Hippocampal formation (tissue), 2 donors: Measurements from ENCODE around the gene APCDD1.

Experiments
- DNase-seq, 2 donors: peaks; one replicate each; lab custom pipeline; 2025; lab: John Stamatoyannopoulos, UW

Gene APCDD1

GRCh38 chr18:10453806-10454680, at the start of gene APCDD1:
Gene APCDD1 (plus strand): TSS chr18:10454635. CDS start chr18:10454982, 347 bp downstream.
- DNase-seq, result peak; percentile 78 to 80

GRCh38 chr18:10405014-10405493, 49.4 kb upstream of the APCDD1 start:
- no peak for DNase-seq

- DNase-seq, result no peak
These were observed 48.4 kb upstream of the APCDD1 start for GRCh38 chr18:10405816-10406663.

GRCh38 chr18:10408131-10408530, 46.3 kb upstream of the APCDD1 start:
- DNase-seq, result no peak

- no peak for DNase-seq
These were observed 45.4 kb upstream of the APCDD1 start for GRCh38 chr18:10409041-10409440.

GRCh38 chr18:10410472-10411308, 43.7 kb upstream of the APCDD1 start:
- peak in 1 of 2 donors; percentile 4 for DNase-seq

GRCh38 chr18:10412933-10413332, 41.5 kb upstream of the APCDD1 start:
- DNase-seq, result no peak

- DNase-seq, result no peak
These were observed 40.7 kb upstream of the APCDD1 start for GRCh38 chr18:10413722-10414121.

- no peak for DNase-seq
These were observed 40.1 kb upstream of the APCDD1 start for GRCh38 chr18:10414293-10414842.

- DNase-seq, result no peak
These were observed 38.4 kb upstream of the APCDD1 start for GRCh38 chr18:10416065-10416464.

GRCh38 chr18:10417191-10417590, 37.2 kb upstream of the APCDD1 start:
- DNase-seq, result no peak

- DNase-seq, result no peak
These were observed 36.8 kb upstream of the APCDD1 start for GRCh38 chr18:10417664-10418063.

- DNase-seq, result no peak
These were observed 35.6 kb upstream of the APCDD1 start for GRCh38 chr18:10418836-10419235.

GRCh38 chr18:10419420-10420103, 34.9 kb upstream of the APCDD1 start:
- no peak for DNase-seq

GRCh38 chr18:10420561-10421352, 33.7 kb upstream of the APCDD1 start:
- no peak for DNase-seq

- DNase-seq, result no peak
These were observed 32.6 kb upstream of the APCDD1 start for GRCh38 chr18:10421859-10422258.

- DNase-seq, result no peak
These were observed 31.7 kb upstream of the APCDD1 start for GRCh38 chr18:10422731-10423130.

- DNase-seq, result no peak
These were observed 29.7 kb upstream of the APCDD1 start for GRCh38 chr18:10424585-10425307.

- no peak for DNase-seq
These were observed 23.8 kb upstream of the APCDD1 start for GRCh38 chr18:10430677-10431076.
